NOMO-1 (cell line): ENCODE measurements around the gene SEC24D.

Experiments
- DNase-seq, 2 experiments: peaks; one replicate each; lab custom pipeline; 2025; ENCODE audit not compliant: unreplicated experiment in 2 of 2; lab: John Stamatoyannopoulos, UW

The SEC24D gene

DNA sequence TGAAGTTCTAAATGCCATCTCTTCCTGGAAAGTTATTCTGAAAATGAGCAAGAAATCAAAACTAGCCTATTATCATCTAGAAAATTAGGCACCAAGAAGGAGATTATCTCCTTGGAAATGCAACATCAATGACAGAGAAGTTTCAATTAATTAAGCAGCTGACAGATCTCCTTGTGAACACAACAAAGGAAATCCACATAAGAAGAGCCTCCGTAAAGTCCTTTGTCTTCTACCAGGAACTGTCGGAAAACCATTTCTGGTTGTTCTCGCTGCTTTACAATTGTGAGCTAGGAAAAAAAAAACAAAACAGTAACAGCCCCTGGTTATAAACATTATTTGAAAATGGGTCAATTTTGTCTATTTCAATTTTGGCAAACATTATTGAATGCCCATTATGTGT is 112.6 kb downstream of the SEC24D start:
- DNase-seq: no peak

DNA sequence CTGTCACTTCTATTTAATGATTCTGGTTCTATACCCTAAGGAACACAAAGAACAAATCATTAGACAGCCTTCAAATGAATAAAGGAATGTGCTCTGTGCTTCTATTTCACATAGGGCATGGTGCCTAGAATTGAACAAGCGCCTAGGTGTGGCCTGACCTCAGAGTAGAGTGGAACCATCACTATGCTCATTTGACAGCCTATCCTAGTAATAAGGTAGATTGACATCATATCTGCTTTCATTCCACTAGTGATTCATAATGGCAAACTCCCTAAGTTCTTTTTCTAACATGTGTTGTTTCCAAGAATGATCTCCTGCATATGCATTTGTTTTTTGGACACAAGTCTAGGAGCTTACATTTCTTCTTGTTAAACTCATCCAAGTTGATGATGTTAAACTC is 114.2 kb downstream of the SEC24D start:
- no peak for DNase-seq

DNA sequence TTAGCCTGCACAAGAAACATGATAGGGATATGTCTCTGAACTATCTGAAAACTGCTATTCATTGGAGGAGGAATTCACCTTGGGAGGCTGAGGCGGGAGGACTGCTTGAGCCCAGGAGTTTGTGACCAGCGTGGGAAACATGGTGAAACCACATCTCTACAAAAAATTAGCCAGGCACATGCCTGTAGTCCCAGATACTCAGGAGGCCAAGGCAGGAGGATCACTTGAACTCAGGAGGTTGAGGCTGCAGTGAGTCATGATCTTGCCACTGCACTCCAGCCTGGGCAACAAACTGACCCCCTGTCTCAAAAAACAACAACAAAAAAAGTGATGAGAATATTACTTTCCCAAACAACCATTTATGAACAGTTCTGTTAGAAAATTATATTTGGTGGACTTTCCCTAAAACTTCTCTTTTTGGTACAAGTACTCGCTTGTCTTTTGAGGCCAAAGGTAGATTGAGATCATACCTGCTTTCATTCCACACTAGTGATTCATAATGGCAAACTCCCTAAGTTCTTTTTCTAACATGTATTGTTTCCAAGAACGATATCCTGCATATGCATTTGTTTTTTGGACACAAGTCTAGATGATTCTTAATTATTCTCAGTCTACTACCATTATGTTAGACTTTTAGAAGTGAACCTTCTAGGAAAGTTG is 117.3 kb downstream of the SEC24D start:
- no peak for DNase-seq

DNA sequence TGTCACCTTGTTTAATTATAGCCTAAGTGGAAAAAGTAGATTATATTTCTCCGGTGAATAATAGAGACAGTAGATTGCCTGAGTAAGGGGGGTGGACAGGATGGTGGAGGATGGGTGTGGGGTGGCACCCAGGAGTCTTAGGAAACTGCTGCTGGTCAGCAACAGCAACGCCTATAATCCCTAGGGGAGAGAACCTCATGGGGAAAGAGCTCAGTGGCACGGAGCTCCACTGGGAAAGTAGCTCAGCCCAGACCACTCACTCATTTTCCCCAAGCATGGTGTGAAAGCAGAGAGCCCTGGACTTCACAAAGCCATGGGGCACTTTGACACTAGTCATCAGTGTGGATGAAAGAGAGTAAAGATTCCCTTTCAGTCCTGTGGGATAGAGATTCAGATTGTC is 119.6 kb downstream of the SEC24D start:
- DNase-seq: no peak

DNA sequence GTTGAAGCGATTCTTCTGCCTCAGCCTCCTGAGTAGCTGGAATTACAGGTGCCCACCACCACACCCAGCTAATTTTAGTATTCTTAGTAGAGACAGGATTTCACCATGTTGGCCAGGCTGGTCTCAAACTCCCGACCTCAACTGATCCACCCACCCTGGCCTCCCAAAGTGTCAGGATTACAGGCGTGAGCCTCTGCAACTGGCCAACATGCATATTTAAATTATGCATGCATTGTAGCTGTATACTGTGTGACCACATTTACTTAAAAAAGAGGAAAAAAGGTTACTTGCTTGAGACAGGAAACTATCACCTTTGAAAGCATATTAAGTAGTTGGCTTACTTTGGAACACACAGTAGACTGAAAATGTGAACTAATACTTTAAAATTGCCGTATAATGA is 121.2 kb downstream of the SEC24D start:
- no peak for DNase-seq

DNA sequence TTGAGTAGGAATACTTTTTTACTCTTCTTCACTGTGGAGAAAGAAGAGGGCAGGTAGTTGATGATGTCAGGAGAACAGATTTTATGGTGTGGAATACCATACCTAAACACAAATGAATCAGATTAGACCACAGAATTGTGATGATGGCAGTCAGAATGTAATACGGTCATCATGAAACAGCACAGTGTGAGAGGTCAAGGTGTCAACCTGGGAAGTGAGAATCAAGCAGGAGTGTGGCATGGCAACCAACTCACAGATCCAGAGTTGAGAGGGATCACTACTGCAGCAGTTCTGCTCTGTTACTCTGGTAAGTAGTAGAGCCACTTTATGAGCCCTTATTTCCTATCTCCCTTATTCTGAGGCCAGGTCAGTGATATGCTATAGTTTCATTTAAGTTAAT is 123.1 kb downstream of the SEC24D start:
- DNase-seq: no peak

DNA sequence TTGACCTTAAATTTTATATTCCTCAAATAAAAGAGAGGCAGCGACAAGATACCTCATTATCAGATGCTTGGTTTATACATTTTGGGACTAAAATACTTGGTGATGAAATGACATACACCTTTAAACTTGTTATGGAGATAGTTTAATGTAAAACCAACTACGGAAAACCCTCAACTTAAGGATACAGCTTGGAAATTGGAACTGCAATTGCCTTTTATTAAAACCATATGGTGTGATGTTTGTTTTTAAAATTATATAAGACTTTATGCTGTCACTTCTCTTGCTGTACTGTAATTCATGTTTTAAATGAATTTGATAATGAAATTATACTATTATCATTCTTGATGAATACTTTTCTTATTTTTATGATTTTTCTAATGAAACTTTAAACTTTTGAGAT is 124.9 kb downstream of the SEC24D start:
- no peak for DNase-seq

DNA sequence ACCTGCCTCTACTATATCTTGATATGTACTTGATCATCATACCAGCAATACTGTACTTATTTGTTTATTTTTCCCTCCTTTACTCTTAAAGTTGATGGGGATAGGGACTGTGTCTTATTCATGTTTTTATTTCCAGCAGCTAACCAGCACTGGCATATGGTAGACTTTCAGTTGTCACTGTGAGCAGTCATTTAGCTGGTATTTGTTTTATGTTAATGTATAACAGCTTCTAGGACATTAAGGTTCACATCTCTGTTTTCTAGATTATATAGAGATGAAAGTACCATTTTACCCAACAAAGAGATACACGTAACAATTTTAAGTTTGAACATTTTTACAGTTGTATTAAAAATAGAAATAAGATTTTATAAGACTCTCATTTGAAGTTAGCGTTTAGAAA is 132.8 kb downstream of the SEC24D start:
- no peak for DNase-seq

DNA sequence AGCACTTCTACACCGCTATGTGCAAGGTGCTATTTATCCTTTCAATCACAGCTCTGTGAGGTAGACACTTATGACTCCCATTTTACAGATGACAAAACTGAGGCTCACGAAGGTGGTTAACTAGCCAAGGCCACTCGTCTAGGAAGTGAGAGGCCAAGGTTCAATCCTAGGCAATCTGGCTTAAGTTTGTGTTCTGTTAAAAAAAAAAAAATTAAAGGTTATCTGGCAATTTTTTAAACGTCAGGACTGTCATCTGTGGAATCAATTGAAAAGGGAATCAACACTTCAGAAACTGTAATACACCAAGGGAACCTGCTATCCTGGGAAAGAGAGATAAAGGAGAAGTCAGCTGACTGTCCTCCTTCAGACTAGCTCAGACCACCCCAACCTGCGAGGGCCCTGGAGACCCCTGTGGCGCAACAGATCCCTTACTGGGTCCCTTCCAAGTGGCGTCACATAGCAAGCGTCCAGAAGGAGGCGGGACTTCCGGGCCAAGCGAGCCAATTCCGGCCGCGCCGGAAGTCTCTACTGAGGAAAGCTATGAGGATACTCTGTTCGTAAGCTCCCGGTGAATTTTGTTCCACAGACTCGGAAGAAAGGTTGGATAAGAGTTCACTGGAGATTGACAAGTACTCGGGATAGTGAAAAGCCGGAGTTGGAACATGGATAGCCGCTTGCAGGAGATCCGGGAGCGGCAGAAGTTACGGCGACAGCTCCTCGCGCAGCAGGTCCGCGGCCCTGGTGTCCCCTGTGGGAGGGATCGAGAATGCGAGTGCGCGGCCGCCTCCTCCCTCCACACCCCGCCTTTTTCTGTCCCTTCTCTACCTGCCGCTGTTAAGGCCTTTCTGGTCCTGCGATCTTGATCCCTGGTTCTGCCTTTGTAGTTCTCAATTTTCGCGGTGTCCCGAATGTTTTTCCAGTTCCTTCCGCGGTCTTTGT is 150.8 kb downstream of the SEC24D start, which contains the start of gene METTL14:
TSS of gene METTL14 (plus strand) at position 520 of the 939 bp plus-strand sequence. CDS start at position 663, 143 bp downstream.
- DNase-seq: peak; percentile 90 to 93

DNA sequence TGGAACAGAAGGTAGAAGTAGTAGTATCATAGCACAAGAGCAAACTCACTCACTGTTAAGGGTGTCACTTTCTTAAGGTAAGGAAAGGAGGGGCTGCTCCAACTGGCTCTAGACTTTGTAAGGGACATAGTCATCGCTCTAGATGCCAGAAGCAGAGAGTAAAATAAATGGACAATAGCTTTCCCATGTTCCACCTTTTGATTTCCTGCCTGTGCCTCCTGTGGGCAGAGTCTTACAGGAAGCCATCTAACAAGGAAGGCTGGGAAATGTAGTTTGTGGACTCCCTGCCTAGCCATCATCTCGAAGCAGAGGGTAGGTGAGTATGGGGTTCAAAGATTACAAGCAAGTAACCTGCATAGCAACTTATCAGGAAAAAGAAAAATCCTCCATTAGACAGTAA is 152.4 kb downstream of the SEC24D start:
- peak in 1 of 2 experiments; percentile 13 for DNase-seq

DNA sequence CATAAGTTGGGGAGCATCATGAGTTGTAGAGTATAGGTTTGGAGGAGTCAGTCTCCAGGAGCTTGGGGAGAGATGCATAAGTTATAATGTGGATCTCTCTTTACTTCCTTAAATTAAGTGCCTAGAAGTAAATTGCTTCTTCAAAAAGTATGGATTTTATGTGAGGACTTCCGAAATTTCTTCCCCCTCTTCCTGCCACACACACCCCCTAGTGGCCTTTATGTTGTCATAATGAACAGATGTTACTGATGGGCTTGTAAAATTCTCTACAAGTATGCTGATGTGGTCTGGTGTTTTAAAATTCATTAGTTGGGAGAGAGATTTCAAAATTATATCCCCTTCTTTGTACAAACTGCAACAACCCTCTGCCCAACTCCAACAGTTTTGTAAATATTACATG is 153.0 kb downstream of the SEC24D start:
- DNase-seq: peak; percentile 59 to 65

DNA sequence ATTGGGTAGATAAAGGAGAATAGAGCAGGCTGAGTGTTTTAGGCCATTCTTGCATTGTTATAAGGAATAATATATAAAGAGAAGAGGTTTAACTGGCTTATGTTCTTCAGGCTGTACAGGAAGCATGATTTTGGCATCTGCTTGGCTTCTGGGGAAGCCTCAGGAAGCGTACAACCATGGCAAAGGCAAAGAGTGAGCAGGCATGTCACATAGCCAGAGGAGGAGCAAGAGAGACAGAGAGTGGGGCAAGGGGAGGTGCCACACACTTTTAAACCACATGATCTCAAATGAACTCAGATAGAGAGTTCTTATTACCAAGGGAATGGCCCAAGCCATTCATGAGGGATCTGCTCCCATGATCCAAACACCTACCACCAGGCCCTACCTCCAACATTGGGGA is 155.1 kb downstream of the SEC24D start:
- DNase-seq: no peak

DNA sequence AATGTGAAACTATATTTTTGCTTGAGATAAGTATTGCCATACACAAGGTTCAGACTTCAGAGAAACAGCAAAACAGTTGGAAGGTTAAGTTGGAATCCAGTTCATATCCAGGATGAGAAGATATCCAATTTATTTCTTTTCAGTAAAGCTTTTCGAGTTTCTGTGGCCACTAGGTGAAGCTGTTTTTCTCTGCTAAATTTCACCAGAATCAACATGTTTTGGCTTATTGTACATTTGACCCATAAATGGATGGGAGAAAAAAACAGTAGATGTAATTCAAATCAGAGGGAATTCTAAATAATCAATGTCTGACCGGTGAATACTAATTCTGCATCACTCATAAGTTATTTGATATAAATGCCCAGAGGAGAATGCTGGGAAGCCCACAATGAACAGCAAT is 159.8 kb downstream of the SEC24D start:
- no peak for DNase-seq
